ENCODE results near the gene ADCY7.

DNA sequence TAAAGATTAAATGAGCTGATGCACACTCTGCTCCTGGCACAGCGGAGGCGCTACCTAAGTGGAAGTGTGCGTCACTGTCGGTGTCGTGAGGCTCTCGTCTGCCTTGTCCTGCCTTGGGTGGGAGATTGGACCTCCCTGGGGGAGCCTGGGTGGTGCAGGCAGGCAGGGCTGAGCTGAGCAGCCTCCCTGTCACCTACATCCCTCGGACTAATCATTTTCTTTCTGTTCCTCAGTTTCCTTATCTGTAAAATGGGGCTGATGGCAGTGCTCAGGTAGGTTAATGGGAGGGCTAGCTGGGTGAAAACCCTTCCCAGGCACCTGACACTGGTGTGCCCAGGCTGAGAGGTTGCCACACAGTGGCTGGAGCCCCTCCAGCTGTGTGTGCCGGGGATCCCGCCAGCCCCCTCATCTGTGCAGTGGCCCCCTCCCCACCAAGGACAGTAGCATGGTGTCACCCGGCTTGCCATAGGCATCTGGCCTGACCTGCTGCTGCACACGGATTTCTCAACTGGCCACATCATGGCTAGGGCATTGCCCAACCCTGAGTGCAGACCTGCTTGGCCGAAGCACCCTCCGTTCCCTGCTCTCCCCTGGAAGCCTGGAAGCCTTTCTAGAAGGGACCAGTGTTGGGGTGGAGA, 4.3 kb downstream of the ADCY7 start:
- TF ChIP-seq, protein P1, sequence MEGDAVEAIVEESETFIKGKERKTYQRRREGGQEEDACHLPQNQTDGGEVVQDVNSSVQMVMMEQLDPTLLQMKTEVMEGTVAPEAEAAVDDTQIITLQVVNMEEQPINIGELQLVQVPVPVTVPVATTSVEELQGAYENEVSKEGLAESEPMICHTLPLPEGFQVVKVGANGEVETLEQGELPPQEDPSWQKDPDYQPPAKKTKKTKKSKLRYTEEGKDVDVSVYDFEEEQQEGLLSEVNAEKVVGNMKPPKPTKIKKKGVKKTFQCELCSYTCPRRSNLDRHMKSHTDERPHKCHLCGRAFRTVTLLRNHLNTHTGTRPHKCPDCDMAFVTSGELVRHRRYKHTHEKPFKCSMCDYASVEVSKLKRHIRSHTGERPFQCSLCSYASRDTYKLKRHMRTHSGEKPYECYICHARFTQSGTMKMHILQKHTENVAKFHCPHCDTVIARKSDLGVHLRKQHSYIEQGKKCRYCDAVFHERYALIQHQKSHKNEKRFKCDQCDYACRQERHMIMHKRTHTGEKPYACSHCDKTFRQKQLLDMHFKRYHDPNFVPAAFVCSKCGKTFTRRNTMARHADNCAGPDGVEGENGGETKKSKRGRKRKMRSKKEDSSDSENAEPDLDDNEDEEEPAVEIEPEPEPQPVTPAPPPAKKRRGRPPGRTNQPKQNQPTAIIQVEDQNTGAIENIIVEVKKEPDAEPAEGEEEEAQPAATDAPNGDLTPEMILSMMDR (IDR thresholded peaks at IDR 0.05) = no peak
- no peak for TF ChIP-seq POLR2A (IDR thresholded peaks at IDR 0.05)

Data from right lobe of liver (tissue), 4 donors.